CD4-positive, alpha-beta memory T cell (primary cell): Measurements from ENCODE around the gene NOS2. TPM values are rescaled to one million over a fixed set of nuclear protein-coding genes. Genes with fewer than 3 reads are reported as not detected.
"Not testable (repeated sequence)": the region's sequence is repeated elsewhere in the genome, so short reads cannot be mapped to it uniquely, and the experiment has no call there.

ENCODE experiments used
- CTCF ChIA-PET: fragments of 350-600 bp; sonication (Branson Sonifier 250); formaldehyde crosslinking; loops from one replicate; lab custom pipeline; 2021; ENCODE audit warnings: inconsistent platforms; ENCODE audit not compliant: partially characterized antibody; lab: Charles Lee
- POLR2A ChIA-PET: fragments of 350-600 bp; sonication (Branson Sonifier 250); formaldehyde crosslinking; loops from one replicate; lab custom pipeline; 2021; ENCODE audit not compliant: partially characterized antibody; lab: Charles Lee
- DNase-seq, 5 donors: peaks; one replicate each; pipeline versions ENCODE4 v3.0.0 to v3.0.0-alpha.2; 2020 to 2022; ENCODE audit warnings: mixed read lengths in 1 of 5
- H3K27ac ChIP-seq: one replicate; pipeline ENCODE4 v1.7.0; 2013; ENCODE audit warnings: low read depth, low read length
- H3K27me3 ChIP-seq: 2 replicates; pipeline ENCODE4 v1.7.0; 2013; ENCODE audit warnings: mild to moderate bottlenecking, low read length, moderate library complexity; ENCODE audit not compliant: insufficient read depth
- H3K36me3 ChIP-seq: 2 replicates; pipeline ENCODE4 v1.7.0; 2013; ENCODE audit warnings: mild to moderate bottlenecking, low read length, moderate library complexity; ENCODE audit not compliant: insufficient read depth
- H3K4me1 ChIP-seq: 2 replicates; pipeline ENCODE4 v1.7.0; 2013; ENCODE audit warnings: mild to moderate bottlenecking, low read length, moderate library complexity; ENCODE audit not compliant: insufficient read depth
- H3K4me3 ChIP-seq, 2 donors: one replicate each; pipeline ENCODE4 v1.7.0; 2013; ENCODE audit warnings: low read length in 2 of 2, mild to moderate bottlenecking in 1 of 2
- H3K9me3 ChIP-seq, 2 donors: one replicate each; pipeline ENCODE4 v1.7.0; 2013; ENCODE audit warnings: low read length in 2 of 2, control low read depth in 1 of 2; ENCODE audit not compliant: control insufficient read depth in 1 of 2
- H3K27ac Mint-ChIP-seq, 7 donors: one replicate each; pipeline ENCODE4 v1.8.0; 2020 to 2021; ENCODE audit warnings: mixed read lengths in 7 of 7, mild to moderate bottlenecking in 6 of 7, inconsistent platforms in 3 of 7, moderate library complexity in 3 of 7
- H3K27me3 Mint-ChIP-seq, 2 donors: one replicate each; pipeline ENCODE4 v1.8.0; 2020 to 2021; ENCODE audit warnings: mixed read lengths in 2 of 2
- H3K36me3 Mint-ChIP-seq, 2 donors: one replicate each; pipeline ENCODE4 v1.8.0; 2020 to 2021; ENCODE audit warnings: mixed read lengths in 2 of 2, inconsistent platforms in 1 of 2, mild to moderate bottlenecking in 1 of 2
- H3K4me1 Mint-ChIP-seq, 4 donors: one replicate each; pipeline ENCODE4 v1.8.0; 2020 to 2021; ENCODE audit warnings: mixed read lengths in 4 of 4, mild to moderate bottlenecking in 1 of 4
- H3K4me3 Mint-ChIP-seq, 8 donors: one replicate each; pipeline ENCODE4 v1.8.0; 2020 to 2021; ENCODE audit warnings: mixed read lengths in 8 of 8, mild to moderate bottlenecking in 7 of 8, moderate library complexity in 6 of 8, inconsistent platforms in 3 of 8
- H3K9me3 Mint-ChIP-seq, 8 donors: one replicate each; pipeline ENCODE4 v1.8.0; 2020 to 2021; ENCODE audit warnings: mixed read lengths in 8 of 8, mild to moderate bottlenecking in 5 of 8, inconsistent platforms in 3 of 8, moderate library complexity in 1 of 8
- intact Hi-C: fragments of 100-400 bp; cut with micrococcal nuclease; formaldehyde crosslinking; loops from one replicate; pipeline ENCODE4 v1.15.1; 2023
- polyA plus RNA-seq, 2 donors: library from polyadenylated mRNA; unstranded; fragments of 300-500 nt; fragmentation: Illumina TruSeq; gene quantifications; one replicate each; pipeline ENCODE4 v1.2.3, GENCODE V29; 2021
- total RNA-seq, 2 experiments: library from RNA; stranded (reverse); gene quantifications; one replicate each; pipeline ENCODE4 v1.2.3, GENCODE V29; 2021

Gene NOS2
- total and polyA plus RNA-seq, 4 experiments from 2014 or later = 0.09 to 0.14 (median 0.11) TPM; not detected in 1

GRCh38 chr17:27751166-27751565 is 49.2 kb downstream of the NOS2 start:
- Histone ChIP-seq H3K4me1 (no peaks in the 10 kb centered on the region), H3K27ac (no peak overlapping the region), H3K27me3 (no peaks in the 10 kb centered on the region), H3K36me3 (no peaks in the 10 kb centered on the region), H3K4me3 (no peak overlapping the region), H3K9me3 (no peaks in the 10 kb centered on the region)
- Mint-ChIP-seq H3K4me3 (no peak overlapping the region), H3K27ac (no peak overlapping the region), H3K27me3 (peaks cover 0 to 1% of the 10 kb centered on the region in 2 donors), H3K36me3 (no peaks in the 10 kb centered on the region), H3K4me1 (no peaks in the 10 kb centered on the region), H3K9me3 (no peaks in the 10 kb centered on the region)
- POLR2A ChIA-PET = no interaction called here
- CTCF ChIA-PET = no interaction called here
- intact Hi-C loops = no loop called here
- no peak for DNase-seq

- H3K36me3 ChIP-seq, H3K4me1 ChIP-seq, H3K27me3 ChIP-seq, H3K9me3 Mint-ChIP-seq, intact Hi-C loops, POLR2A ChIA-PET, H3K4me1 Mint-ChIP-seq, H3K9me3 ChIP-seq, H3K4me3 ChIP-seq, H3K27ac ChIP-seq, H3K27me3 Mint-ChIP-seq, H3K27ac Mint-ChIP-seq, H3K4me3 Mint-ChIP-seq, DNase-seq, H3K36me3 Mint-ChIP-seq: not testable (repeated sequence)
- CTCF ChIA-PET = interaction anchor here (1.2 kb wide), 1 partner anchor 11 kb away, joined by 3 read pairs; no protein-coding TSS in a partner anchor
Measured at GRCh38 chr17:27749562-27750150, 50.7 kb downstream of the NOS2 start.

- Mint-ChIP-seq H3K9me3 (no peaks in the 10 kb centered on the region), H3K4me3 (no peak overlapping the region), H3K4me1 (no peaks in the 10 kb centered on the region), H3K36me3 (no peaks in the 10 kb centered on the region), H3K27me3 (no peaks in the 10 kb centered on the region), H3K27ac (no peak overlapping the region)
- CTCF ChIA-PET = interaction anchor here (1.3 to 2.3 kb wide), 2 partner anchors 9 to 12 kb away, joined by 6 to 7 read pairs; no protein-coding TSS in a partner anchor
- no peaks in the 10 kb centered on the region for H3K27me3 ChIP-seq
- H3K27ac ChIP-seq = no peak overlapping the region
- H3K4me3 ChIP-seq = no peak overlapping the region
- H3K36me3 ChIP-seq = no peaks in the 10 kb centered on the region
- H3K4me1 ChIP-seq = no peaks in the 10 kb centered on the region
- DNase-seq = no peak
- POLR2A ChIA-PET = no interaction called here
- no peaks in the 10 kb centered on the region for H3K9me3 ChIP-seq
- intact Hi-C loops = no loop called here
Measured at GRCh38 chr17:27748360-27748825, 51.9 kb downstream of the NOS2 start.

- H3K27me3 ChIP-seq = no peaks in the 10 kb centered on the region
- no peaks in the 10 kb centered on the region for H3K36me3 ChIP-seq
- no peak overlapping the region for H3K4me3 ChIP-seq
- no peak overlapping the region for H3K27ac Mint-ChIP-seq
- H3K4me1 Mint-ChIP-seq = no peaks in the 10 kb centered on the region
- ChIA-PET CTCF (interaction anchor here (1.3 to 2.3 kb wide), 2 partner anchors 9 to 12 kb away, joined by 6 to 7 read pairs; no protein-coding TSS in a partner anchor), POLR2A (no interaction called here)
- intact Hi-C loops = no loop called here
- H3K27me3 Mint-ChIP-seq = no peaks in the 10 kb centered on the region
- no peak overlapping the region for H3K4me3 Mint-ChIP-seq
- H3K36me3 Mint-ChIP-seq = no peaks in the 10 kb centered on the region
- no peak overlapping the region for H3K27ac ChIP-seq
- no peak for DNase-seq
- no peaks in the 10 kb centered on the region for H3K9me3 ChIP-seq
- no peaks in the 10 kb centered on the region for H3K9me3 Mint-ChIP-seq
- no peaks in the 10 kb centered on the region for H3K4me1 ChIP-seq
Measured at GRCh38 chr17:27747462-27748359, 52.6 kb downstream of the NOS2 start.

- no peak overlapping the region for H3K4me3 ChIP-seq
- no peak overlapping the region for H3K27ac ChIP-seq
- DNase-seq = no peak
- H3K4me3 Mint-ChIP-seq = no peak overlapping the region
- CTCF ChIA-PET = interaction anchor here (2.3 kb wide), 1 partner anchor 13 kb away, joined by 7 read pairs; no protein-coding TSS in a partner anchor
- H3K9me3 ChIP-seq = no peaks in the 10 kb centered on the region
- intact Hi-C loops = no loop called here
- no peaks in the 10 kb centered on the region for H3K27me3 ChIP-seq
- no peaks in the 10 kb centered on the region for H3K9me3 Mint-ChIP-seq
- POLR2A ChIA-PET = no interaction called here
- H3K36me3 Mint-ChIP-seq = no peaks in the 10 kb centered on the region
- no peaks in the 10 kb centered on the region for H3K36me3 ChIP-seq
- no peaks in the 10 kb centered on the region for H3K4me1 Mint-ChIP-seq
- no peaks in the 10 kb centered on the region for H3K4me1 ChIP-seq
- H3K27ac Mint-ChIP-seq = no peak overlapping the region
- no peaks in the 10 kb centered on the region for H3K27me3 Mint-ChIP-seq
Measured at GRCh38 chr17:27746881-27747280, 53.4 kb downstream of the NOS2 start.

GRCh38 chr17:27746320-27746719 is 54.0 kb downstream of the NOS2 start:
- POLR2A ChIA-PET, DNase-seq, intact Hi-C loops, H3K9me3 Mint-ChIP-seq, H3K4me1 ChIP-seq, H3K4me1 Mint-ChIP-seq, H3K4me3 Mint-ChIP-seq, H3K4me3 ChIP-seq, H3K36me3 ChIP-seq, H3K27ac ChIP-seq, H3K27me3 Mint-ChIP-seq, H3K27me3 ChIP-seq, H3K36me3 Mint-ChIP-seq, H3K27ac Mint-ChIP-seq, H3K9me3 ChIP-seq: not testable (repeated sequence)
- CTCF ChIA-PET = interaction anchor here (2.3 kb wide), 1 partner anchor 14 kb away, joined by 7 read pairs; no protein-coding TSS in a partner anchor

- H3K27ac ChIP-seq, H3K4me3 Mint-ChIP-seq, CTCF ChIA-PET, H3K36me3 ChIP-seq, DNase-seq, H3K4me1 ChIP-seq, intact Hi-C loops, H3K9me3 ChIP-seq, H3K27me3 ChIP-seq, H3K9me3 Mint-ChIP-seq, POLR2A ChIA-PET, H3K27me3 Mint-ChIP-seq, H3K4me3 ChIP-seq, H3K4me1 Mint-ChIP-seq, H3K27ac Mint-ChIP-seq, H3K36me3 Mint-ChIP-seq: not testable (repeated sequence)
Measured at GRCh38 chr17:27745207-27745830, 55.0 kb downstream of the NOS2 start.
